BJ (cell line): Measurements from ENCODE around the gene RRAS. TPM values are rescaled to one million over a fixed set of nuclear protein-coding genes. Genes with fewer than 3 reads are reported as not detected.
A peak's percentile ranks its signal among the peaks of the same experiment; 100 is the strongest.

Experiments used
- CTCF ChIA-PET: fragments of 350-600 bp; formaldehyde crosslinking; extraction: SDS; loops from one replicate; lab custom pipeline; 2021; ENCODE audit warnings: antibody characterized with exemption, inconsistent platforms; lab: Yijun Ruan, JAX
- POLR2A ChIA-PET: fragments of 300-600 bp; sonication (Branson Sonifier 250); formaldehyde crosslinking; extraction: SDS; loops from one replicate; lab custom pipeline; 2021; ENCODE audit warnings: antibody characterized with exemption; lab: Charles Lee
- DNase-seq: peaks from one replicate; pipeline ENCODE4 v3.0.0-alpha.2; 2011; ENCODE audit warnings: low read depth
- H3K27me3 ChIP-seq: 2 replicates; pipeline ENCODE4 v1.6.0; 2011; ENCODE audit warnings: low read length; ENCODE audit not compliant: control insufficient read depth, insufficient read depth
- H3K36me3 ChIP-seq: 2 replicates; pipeline ENCODE4 v1.5.1; 2011; ENCODE audit warnings: low read length; ENCODE audit not compliant: control insufficient read depth, insufficient read depth
- H3K4me3 ChIP-seq: 2 replicates; pipeline ENCODE4 v1.5.1; 2011; ENCODE audit warnings: low read depth, mild to moderate bottlenecking, control low read depth, low read length
- CTCF ChIP-seq: IDR thresholded peaks from 2 replicates; pipeline ENCODE4 v1.5.1; 2011; ENCODE audit warnings: low read depth, mild to moderate bottlenecking, control low read depth, inconsistent platforms, low read length, moderate library complexity; ENCODE audit not compliant: insufficient read depth
- polyA plus RNA-seq: library from polyadenylated mRNA; depleted of rRNA; stranded (reverse); fragments of >200 nt; gene quantifications from 2 replicates; pipeline ENCODE4 v1.2.3, GENCODE V29; 2011

Gene RRAS
- polyA plus RNA-seq, 1 experiment, result 186 TPM

GRCh38 chr19:49595819-49596404 is 44.0 kb downstream of the RRAS start:
- no peak for TF ChIP-seq CTCF
- POLR2A ChIA-PET, result no interaction called here
- H3K4me3 ChIP-seq, result no peak overlapping the region
- CTCF ChIA-PET, result interaction anchor here (1.1 kb wide), 1 partner anchor 25 kb away, joined by 3 read pairs; no protein-coding TSS in a partner anchor
- DNase-seq, result no peak
- H3K27me3 ChIP-seq, result no peaks in the 10 kb centered on the region
- H3K36me3 ChIP-seq, result peaks cover 17% of the 10 kb centered on the region

- Histone ChIP-seq H3K4me3 (no peak overlapping the region), H3K36me3 (peaks cover 17% of the 10 kb centered on the region), H3K27me3 (no peaks in the 10 kb centered on the region)
- CTCF ChIA-PET, result interaction anchor here (1.1 kb wide), 1 partner anchor 25 kb away, joined by 3 read pairs; no protein-coding TSS in a partner anchor
- TF ChIP-seq CTCF, result no peak
- no peak for DNase-seq
- POLR2A ChIA-PET, result no interaction called here
Measured at GRCh38 chr19:49594993-49595818, 44.7 kb downstream of the RRAS start.

GRCh38 chr19:49594157-49594992 is 45.6 kb downstream of the RRAS start:
- TF ChIP-seq CTCF, result no peak
- H3K27me3 ChIP-seq, result no peaks in the 10 kb centered on the region
- POLR2A ChIA-PET, result no interaction called here
- DNase-seq, result no peak
- peaks cover 15% of the 10 kb centered on the region for H3K36me3 ChIP-seq
- CTCF ChIA-PET, result interaction anchor here (1.0 to 1.7 kb wide), 2 partner anchors 46 to 78 kb away, joined by 3 to 8 read pairs; no protein-coding TSS in a partner anchor
- H3K4me3 ChIP-seq, result no peak overlapping the region

- no peaks in the 10 kb centered on the region for H3K27me3 ChIP-seq
- peak overlapping the region; percentile 53 for H3K4me3 ChIP-seq
- DNase-seq, result peak; percentile 51
- CTCF ChIA-PET, result interaction anchor here (0.9 to 1.7 kb wide), 3 partner anchors 23 to 79 kb away, joined by 3 to 8 read pairs (median 6); no protein-coding TSS in a partner anchor
- POLR2A ChIA-PET, result interaction anchor here (0.5 to 0.9 kb wide), 3 partner anchors 46 to 254 kb away, joined by 4 to 9 read pairs (median 4); partner anchors contain the start of genes RCN3 and RRAS
- no peak for TF ChIP-seq CTCF
- peaks cover 12% of the 10 kb centered on the region for H3K36me3 ChIP-seq
Measured at GRCh38 chr19:49593233-49594113, 46.5 kb downstream of the RRAS start.
